ENCODE results near the gene ERC1.
"Not testable (repeated sequence)": the region's sequence is repeated elsewhere in the genome, so short reads cannot be mapped to it uniquely, and the experiment has no call there.

The ERC1 gene

GRCh38 chr12:1030779-1031178 is 39.8 kb downstream of the ERC1 start:
- DNase-seq (ENCODE audit: low read depth): no peak

GRCh38 chr12:1034243-1034642 is 43.2 kb downstream of the ERC1 start:
- no peak for DNase-seq (ENCODE audit: low read depth)

GRCh38 chr12:1034751-1035457 is 43.9 kb downstream of the ERC1 start:
- DNase-seq (ENCODE audit: low read depth): no peak

- DNase-seq (ENCODE audit: low read depth): peak; percentile 19
Observed at GRCh38 chr12:1041478-1041877, 50.5 kb downstream of the ERC1 start.

GRCh38 chr12:1044199-1044598 is 53.2 kb downstream of the ERC1 start:
- peak; percentile 61 for DNase-seq (ENCODE audit: low read depth)

GRCh38 chr12:1044696-1045095 is 53.7 kb downstream of the ERC1 start:
- peak; percentile 81 for DNase-seq (ENCODE audit: low read depth)

GRCh38 chr12:1046727-1047126 is 55.7 kb downstream of the ERC1 start:
- DNase-seq (ENCODE audit: low read depth): no peak

GRCh38 chr12:1047898-1048660 is 57.1 kb downstream of the ERC1 start:
- DNase-seq (ENCODE audit: low read depth): no peak

GRCh38 chr12:1050059-1050707 is 59.2 kb downstream of the ERC1 start:
- DNase-seq (ENCODE audit: low read depth): no peak

GRCh38 chr12:1051672-1052071 is 60.6 kb downstream of the ERC1 start:
- DNase-seq (ENCODE audit: low read depth): not testable (repeated sequence)

- DNase-seq (ENCODE audit: low read depth): no peak
Observed at GRCh38 chr12:1053690-1054089, 62.7 kb downstream of the ERC1 start.

GRCh38 chr12:1054117-1054870 is 63.3 kb downstream of the ERC1 start:
- DNase-seq (ENCODE audit: low read depth): no peak

GRCh38 chr12:1056390-1056789 is 65.4 kb downstream of the ERC1 start:
- no peak for DNase-seq (ENCODE audit: low read depth)

- no peak for DNase-seq (ENCODE audit: low read depth)
Observed at GRCh38 chr12:1058423-1058822, 67.4 kb downstream of the ERC1 start.

GRCh38 chr12:1059162-1059561 is 68.1 kb downstream of the ERC1 start:
- no peak for DNase-seq (ENCODE audit: low read depth)

GRCh38 chr12:1063852-1064251 is 72.8 kb downstream of the ERC1 start:
- no peak for DNase-seq (ENCODE audit: low read depth)

- no peak for DNase-seq (ENCODE audit: low read depth)
Observed at GRCh38 chr12:1064317-1064716, 73.3 kb downstream of the ERC1 start.

- no peak for DNase-seq (ENCODE audit: low read depth)
Observed at GRCh38 chr12:1065629-1066028, 74.6 kb downstream of the ERC1 start.

- no peak for DNase-seq (ENCODE audit: low read depth)
Observed at GRCh38 chr12:1069846-1070245, 78.8 kb downstream of the ERC1 start.

- no peak for DNase-seq (ENCODE audit: low read depth)
Observed at GRCh38 chr12:1071182-1071581, 80.2 kb downstream of the ERC1 start.

GRCh38 chr12:1073652-1074051 is 82.6 kb downstream of the ERC1 start:
- peak; percentile 41 for DNase-seq (ENCODE audit: low read depth)

GRCh38 chr12:1077036-1077803 is 86.2 kb downstream of the ERC1 start:
- no peak for DNase-seq (ENCODE audit: low read depth)
